ENCODE data around the gene NGFR. TPM values are rescaled to one million over a fixed set of nuclear protein-coding genes. Genes with fewer than 3 reads are reported as not detected.

Gene NGFR, protein sequence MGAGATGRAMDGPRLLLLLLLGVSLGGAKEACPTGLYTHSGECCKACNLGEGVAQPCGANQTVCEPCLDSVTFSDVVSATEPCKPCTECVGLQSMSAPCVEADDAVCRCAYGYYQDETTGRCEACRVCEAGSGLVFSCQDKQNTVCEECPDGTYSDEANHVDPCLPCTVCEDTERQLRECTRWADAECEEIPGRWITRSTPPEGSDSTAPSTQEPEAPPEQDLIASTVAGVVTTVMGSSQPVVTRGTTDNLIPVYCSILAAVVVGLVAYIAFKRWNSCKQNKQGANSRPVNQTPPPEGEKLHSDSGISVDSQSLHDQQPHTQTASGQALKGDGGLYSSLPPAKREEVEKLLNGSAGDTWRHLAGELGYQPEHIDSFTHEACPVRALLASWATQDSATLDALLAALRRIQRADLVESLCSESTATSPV
- total RNA-seq, result 1 to 10 TPM in 4 of 5 donors, not detected in 1; 1.9 to 6.6 (median 4.3) TPM
- polyA plus RNA-seq, result 1 to 10 TPM; 1.1 to 4.0 (median 1.5) TPM
- long read RNA-seq, donor 1, transcript NGFR-201 (6 exons, 3,417 nt), result major isoform, 6 of 13 reads
- long read RNA-seq, donor 1, partial matches to known transcripts, result 7 of 13 reads
- long read RNA-seq, donor 1, other reads (novel, unspliced or antisense), result 0 of 13 reads
- long read RNA-seq, donor 2, transcript NGFR-201 (6 exons, 3,417 nt), result major isoform, 16 of 16 reads
- long read RNA-seq, donor 2, partial matches to known transcripts, result 0 of 16 reads
- long read RNA-seq, donor 2, other reads (novel, unspliced or antisense), result 0 of 16 reads
- long read RNA-seq, donor 3, partial matches to known transcripts, result 0 of 4 reads
- long read RNA-seq, donor 3, other reads (novel, unspliced or antisense), result 0 of 4 reads
- long read RNA-seq, donor 4, result 0 reads
- long read RNA-seq, donor 5, partial matches to known transcripts, result 0 of 4 reads
- long read RNA-seq, donor 5, other reads (novel, unspliced or antisense), result 0 of 4 reads
- long read RNA-seq, donor 6, transcript NGFR-201 (6 exons, 3,417 nt), result major isoform, 12 of 17 reads
- long read RNA-seq, donor 6, partial matches to known transcripts, result 5 of 17 reads
- long read RNA-seq, donor 6, other reads (novel, unspliced or antisense), result 0 of 17 reads
- long read RNA-seq, donor 7, transcript NGFR-201 (6 exons, 3,417 nt), result major isoform, 8 of 8 reads
- long read RNA-seq, donor 7, partial matches to known transcripts, result 0 of 8 reads
- long read RNA-seq, donor 7, other reads (novel, unspliced or antisense), result 0 of 8 reads
- long read RNA-seq, donor 8, result 0 reads
- long read RNA-seq, donor 9, result 0 reads
- long read RNA-seq, donor 10, result 0 reads

DNA sequence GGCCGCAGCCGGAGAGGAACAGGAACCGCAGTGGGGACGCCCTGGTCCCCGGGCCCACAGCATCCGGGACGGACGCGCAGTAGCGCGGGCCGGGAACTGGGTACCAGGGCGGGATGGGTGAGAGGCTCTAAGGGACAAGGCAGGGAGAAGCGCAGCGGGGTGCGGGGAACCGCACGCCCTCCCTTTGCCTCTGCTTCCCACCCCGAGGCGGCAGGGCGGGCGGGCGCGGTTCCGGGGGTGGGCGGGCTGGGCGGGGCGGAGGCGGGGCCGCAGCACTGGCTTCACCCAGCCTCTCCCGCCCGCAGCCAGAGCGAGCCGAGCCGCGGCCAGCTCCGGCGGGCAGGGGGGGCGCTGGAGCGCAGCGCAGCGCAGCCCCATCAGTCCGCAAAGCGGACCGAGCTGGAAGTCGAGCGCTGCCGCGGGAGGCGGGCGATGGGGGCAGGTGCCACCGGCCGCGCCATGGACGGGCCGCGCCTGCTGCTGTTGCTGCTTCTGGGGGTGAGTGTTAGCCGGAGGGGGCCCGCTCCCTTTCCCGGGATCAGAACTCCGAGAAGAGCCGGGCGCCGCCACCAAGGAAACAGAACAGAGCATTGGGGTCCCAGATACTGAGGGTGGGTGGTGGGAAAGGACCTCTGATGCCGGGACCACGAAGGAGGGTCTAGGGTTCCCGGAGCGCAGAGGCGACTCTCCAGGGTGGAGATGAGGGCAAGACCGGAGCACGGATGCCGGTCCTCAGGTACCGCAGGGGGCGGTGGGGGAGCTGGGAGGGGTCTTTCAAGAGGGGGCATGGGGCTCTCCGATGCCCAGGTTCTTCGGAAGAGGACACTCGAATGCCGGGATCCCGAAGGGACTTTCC is at the start of gene NGFR:
Gene NGFR, plus strand, starts transcription at position 308 of the 856 bp plus-strand sequence. Its CDS starts 125 bp downstream, at position 433.
- no peaks in the 10 kb centered on the region for H3K9me3 ChIP-seq
- no peaks in the 10 kb centered on the region for H3K36me3 ChIP-seq
- TF ChIP-seq POLR2AphosphoS5 (IDR thresholded peaks at IDR 0.05) (peak; percentile 28 to 84 (median 29)), POLR2A (IDR thresholded peaks at IDR 0.05) (no peak)
- DNase-seq, result peak in 1 of 2 donors; percentile 89
- intact Hi-C loops (cut with DNase I; ENCODE audit: low total_unique reads), result loop anchor here (5.0 kb wide), 1 partner anchor 62 kb away; no protein-coding TSS in a partner anchor
- H3K27me3 ChIP-seq, result peaks cover 0 to 85% (median 57%) of the 10 kb centered on the region in 3 donors
- H3K4me1 ChIP-seq, result peaks cover 30 to 39% (median 38%) of the 10 kb centered on the region in 4 donors
- peak within 1 kb of the TSS; percentile 48 to 59 (median 54) for H3K4me3 ChIP-seq
- peak within 1 kb of the TSS in 2 of 5 donors; percentile 17 to 76 for H3K27ac ChIP-seq
- WGBS, 5 donors, result 0 to 2% (median 1%) methylated on average over 52 to 79 of the region's 79 CpGs

DNA sequence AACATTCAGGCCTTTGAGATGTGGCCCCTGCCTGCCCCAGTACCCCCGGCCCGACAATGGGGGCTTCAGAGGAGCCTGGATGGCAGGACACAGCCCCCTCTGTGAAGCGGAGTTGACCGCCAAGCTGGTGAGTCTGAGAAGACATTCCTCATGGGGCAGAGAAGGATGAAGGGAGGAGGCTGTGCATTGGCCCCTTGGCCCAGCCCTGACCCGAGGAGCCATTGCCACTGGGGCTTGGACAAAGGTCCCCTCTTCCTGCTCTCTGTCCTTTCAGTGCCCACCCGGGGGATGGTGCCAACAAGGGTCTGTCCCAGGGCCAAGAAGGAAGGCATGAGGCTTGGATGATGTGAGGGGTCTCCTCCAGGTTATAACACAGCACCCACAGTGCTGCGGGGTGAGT is 49.5 kb upstream of the NGFR start:
- intact Hi-C loops (cut with DNase I; ENCODE audit: low total_unique reads), result no loop called here
- WGBS, 5 donors, result 82 to 92% (median 86%) methylated on average over 4 to 7 of the region's 7 CpGs
- H3K4me1 ChIP-seq, result no peaks in the 10 kb centered on the region
- H3K4me3 ChIP-seq, result no peak overlapping the region
- H3K27ac ChIP-seq, result no peak overlapping the region
- no peak for TF ChIP-seq EP300 (IDR thresholded peaks at IDR 0.05)
- no peak for TF ChIP-seq POLR2AphosphoS5 (IDR thresholded peaks at IDR 0.05)
- TF ChIP-seq, protein P1, sequence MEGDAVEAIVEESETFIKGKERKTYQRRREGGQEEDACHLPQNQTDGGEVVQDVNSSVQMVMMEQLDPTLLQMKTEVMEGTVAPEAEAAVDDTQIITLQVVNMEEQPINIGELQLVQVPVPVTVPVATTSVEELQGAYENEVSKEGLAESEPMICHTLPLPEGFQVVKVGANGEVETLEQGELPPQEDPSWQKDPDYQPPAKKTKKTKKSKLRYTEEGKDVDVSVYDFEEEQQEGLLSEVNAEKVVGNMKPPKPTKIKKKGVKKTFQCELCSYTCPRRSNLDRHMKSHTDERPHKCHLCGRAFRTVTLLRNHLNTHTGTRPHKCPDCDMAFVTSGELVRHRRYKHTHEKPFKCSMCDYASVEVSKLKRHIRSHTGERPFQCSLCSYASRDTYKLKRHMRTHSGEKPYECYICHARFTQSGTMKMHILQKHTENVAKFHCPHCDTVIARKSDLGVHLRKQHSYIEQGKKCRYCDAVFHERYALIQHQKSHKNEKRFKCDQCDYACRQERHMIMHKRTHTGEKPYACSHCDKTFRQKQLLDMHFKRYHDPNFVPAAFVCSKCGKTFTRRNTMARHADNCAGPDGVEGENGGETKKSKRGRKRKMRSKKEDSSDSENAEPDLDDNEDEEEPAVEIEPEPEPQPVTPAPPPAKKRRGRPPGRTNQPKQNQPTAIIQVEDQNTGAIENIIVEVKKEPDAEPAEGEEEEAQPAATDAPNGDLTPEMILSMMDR (IDR thresholded peaks at IDR 0.05), result no peak
- no peak for TF ChIP-seq POLR2A (IDR thresholded peaks at IDR 0.05)
- H3K36me3 ChIP-seq, result no peaks in the 10 kb centered on the region
- no peaks in the 10 kb centered on the region for H3K9me3 ChIP-seq
- DNase-seq, result no peak
- peaks cover 0 to 51% (median 3%) of the 10 kb centered on the region in 3 donors for H3K27me3 ChIP-seq

DNA sequence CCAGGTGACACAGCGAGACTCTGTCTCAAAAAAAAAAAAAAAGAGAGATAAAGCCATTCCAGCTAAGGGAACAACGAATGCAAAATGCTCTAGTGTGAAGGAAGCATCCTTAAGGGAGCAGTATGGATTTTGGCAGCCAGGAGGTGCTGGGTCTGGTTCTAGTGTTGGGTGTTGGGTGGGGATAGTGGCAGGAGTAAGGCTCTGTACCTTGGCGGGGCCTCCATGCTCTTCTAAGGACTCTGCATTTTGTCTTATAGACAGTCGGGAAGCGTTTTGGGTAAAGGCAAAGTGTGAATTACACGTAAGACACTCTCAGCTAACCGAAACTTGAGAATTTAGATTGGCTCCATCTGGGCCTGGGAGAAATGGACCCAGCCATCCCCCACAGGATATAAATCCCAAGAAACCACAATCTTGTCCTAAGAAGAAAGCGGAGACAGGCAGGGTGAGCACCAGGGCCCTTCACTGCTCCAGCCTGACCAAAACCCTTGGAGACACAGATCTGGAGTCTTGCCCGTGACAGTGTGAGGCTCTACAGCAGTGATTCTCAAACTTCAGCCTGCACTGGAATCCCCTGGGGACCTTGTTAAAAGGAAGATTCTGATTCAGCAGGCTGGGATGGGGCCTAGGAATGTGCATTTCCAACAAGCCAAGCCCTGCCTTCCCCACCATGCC is 47.3 kb upstream of the NGFR start:
- no peak for TF ChIP-seq EP300 (IDR thresholded peaks at IDR 0.05)
- no peak for TF ChIP-seq POLR2A (IDR thresholded peaks at IDR 0.05)
- no peak for TF ChIP-seq POLR2AphosphoS5 (IDR thresholded peaks at IDR 0.05)
- TF ChIP-seq, protein P1 (IDR thresholded peaks at IDR 0.05), result no peak
- 79 to 84% (median 83%) methylated on average over 9 of the region's 9 CpGs for WGBS, 5 donors
- intact Hi-C loops (cut with DNase I; ENCODE audit: low total_unique reads), result no loop called here

More for the DNA sequence above, 47.3 kb upstream of the NGFR start:
- DNase-seq, result peak in 1 of 2 donors; percentile 29
- H3K36me3 ChIP-seq, result no peaks in the 10 kb centered on the region
- no peaks in the 10 kb centered on the region for H3K4me1 ChIP-seq
- no peak overlapping the region for H3K27ac ChIP-seq
- H3K4me3 ChIP-seq, result no peak overlapping the region
- peaks cover 0 to 37% (median 0%) of the 10 kb centered on the region in 3 donors for H3K27me3 ChIP-seq
- H3K9me3 ChIP-seq, result no peaks in the 10 kb centered on the region
